Measurements from ENCODE around the gene MBP.

The MBP gene

DNA sequence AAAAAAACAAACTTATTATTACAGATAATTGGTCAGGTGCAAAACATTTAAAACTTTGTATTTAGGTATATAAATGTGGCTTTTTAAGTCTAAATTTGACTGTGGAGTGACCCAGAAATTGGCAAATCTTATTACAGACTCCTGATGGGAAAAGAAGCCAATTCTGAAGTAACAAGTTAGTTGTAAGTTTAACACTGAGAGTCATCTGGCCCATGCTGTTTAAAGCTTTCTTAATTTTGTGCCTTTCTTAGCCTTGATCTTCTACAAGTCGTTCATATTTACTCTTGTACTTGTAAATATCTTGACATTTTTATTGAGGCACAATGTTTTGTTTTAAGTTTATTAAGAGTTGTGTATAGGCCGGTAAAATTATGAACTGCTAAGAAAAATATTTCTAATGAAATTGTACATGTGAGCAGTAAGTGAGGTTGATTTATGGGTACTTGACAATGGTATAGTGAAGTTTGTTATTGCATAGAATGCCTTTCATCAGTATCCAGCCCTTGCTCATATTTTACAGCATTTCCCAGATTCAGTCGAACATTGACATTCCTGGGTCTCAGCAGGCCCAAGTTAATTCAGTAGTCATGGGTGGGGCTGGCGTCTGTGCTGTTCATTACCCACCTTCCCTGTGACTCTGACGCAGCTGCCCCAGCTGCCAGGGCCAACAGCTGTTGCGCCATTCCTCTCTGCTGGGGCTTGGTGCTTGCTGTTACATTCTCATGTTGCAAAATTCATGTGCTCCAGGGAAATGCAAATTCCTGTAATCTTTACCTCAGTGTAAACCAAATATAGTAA, 188.8 kb downstream of the MBP start:
- peak; percentile 73 for DNase-seq (ENCODE audit: low spot score)

GRCh38 chr18:76941284-76941683, 191.3 kb downstream of the MBP start:
- DNase-seq (ENCODE audit: low spot score): no peak

- DNase-seq (ENCODE audit: low spot score): no peak
These were observed 194.0 kb downstream of the MBP start for GRCh38 chr18:76938619-76939018.

DNA sequence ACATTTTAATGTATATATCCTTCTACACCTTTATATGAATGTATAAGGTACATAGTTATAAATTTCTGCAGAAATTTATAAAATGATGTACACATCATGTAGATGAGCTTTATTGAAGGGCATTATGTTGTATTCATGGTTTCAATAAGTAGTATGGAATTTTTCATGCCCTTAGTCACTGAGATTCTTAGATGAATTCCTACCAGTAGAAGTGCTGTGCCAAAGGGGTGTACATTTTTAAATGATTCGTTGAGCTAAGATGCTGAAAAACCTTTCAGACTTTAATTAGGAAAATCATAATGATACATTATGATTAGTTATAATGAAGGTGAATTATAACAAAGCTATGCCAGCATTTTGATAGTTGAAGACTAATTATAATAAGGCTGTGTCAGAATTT, 195.0 kb downstream of the MBP start:
- no peak for DNase-seq (ENCODE audit: low spot score)

DNA sequence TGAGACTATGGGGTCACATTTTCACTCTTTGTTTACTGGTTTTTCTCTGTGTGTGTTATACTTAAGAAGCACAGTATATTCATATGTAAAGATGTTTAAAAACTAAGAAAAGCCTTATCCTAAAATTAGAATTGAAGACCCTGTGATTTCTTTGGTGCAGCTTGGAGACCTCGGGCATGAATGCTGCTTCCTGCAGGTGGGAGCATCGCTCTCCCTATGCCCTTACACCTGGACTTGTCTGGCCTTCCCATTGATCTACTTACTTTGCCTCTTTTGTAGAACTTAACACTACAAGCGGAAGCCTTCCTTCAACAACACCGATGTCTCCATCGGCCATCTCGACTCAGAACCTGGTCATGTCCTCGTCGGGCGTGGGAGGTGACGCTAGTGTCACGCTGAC, 195.7 kb downstream of the MBP start:
- DNase-seq (ENCODE audit: low spot score): no peak

DNA sequence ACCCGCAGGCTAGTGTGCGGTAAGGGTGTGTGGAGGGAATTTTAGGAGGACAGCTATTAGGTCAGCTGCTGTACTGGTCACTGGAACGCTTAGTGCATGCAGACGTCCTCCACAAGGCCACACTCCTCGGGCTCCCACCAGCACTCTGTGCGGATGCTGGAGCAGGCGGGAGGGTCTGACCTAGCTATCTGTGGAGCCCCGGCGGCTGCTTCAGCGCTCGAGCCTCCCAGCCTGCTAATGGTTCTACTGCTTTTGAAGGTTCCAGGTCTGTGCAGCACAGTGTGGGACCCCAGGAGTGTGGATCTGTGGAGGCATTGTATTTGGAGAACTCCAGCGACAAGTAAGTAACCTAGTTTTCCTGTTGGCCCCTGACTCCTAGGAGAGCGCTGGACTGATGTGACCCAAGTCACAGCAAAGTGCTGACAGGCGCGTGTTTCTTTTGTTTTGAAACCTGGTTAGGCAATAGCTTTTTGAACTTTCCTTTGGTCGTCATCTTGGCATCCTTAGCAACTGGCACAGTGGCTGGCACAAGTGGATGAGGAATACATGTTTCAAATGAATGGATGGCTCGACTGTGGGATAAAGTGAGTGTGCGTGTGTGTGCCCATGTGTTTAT, 196.8 kb downstream of the MBP start:
- no peak for DNase-seq (ENCODE audit: low spot score)

DNA sequence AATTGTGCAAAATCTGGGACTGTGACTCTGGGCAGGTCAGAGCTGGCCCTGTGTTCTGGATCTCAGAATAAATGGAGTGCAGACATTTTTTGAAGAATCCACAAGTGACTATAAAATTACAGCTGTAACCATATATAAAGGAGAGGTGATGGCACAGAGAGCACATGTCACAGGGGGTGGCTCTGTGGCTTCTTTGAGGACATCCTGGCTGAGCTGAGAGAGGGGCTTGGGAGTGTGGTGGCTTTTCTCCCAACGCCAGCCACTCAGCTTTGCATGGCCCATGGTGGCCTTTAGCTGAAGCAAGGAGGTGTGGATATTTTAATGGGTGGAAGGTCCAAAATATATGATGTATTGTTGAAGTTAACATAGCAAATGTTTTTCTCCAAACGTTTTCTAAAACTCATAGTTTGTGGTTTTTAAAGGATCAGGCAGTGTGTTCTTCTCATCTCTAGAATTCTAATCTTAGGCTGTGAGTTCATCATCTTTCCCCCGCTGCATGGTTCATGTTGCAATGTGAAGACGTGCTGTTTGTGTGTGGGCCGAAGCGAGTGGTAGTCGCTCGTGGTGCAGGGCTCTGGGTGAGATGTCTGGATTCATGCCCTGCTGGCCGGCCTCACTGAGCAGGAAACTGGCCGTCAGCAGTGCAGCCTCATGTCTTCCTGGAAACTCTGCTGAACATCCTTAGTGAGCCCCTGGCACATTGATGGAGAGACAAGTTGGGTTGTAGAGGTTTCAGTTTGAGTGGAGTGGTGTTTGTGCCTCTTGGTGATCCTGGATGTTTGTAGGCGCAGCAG, 200.4 kb downstream of the MBP start:
- no peak for DNase-seq (ENCODE audit: low spot score)

- no peak for DNase-seq (ENCODE audit: low spot score)
These were observed 201.4 kb downstream of the MBP start for GRCh38 chr18:76931171-76931570.

All from GM03348 (cell line).